ENCODE measurements around the gene SLC44A2.
A peak's percentile ranks its signal among the peaks of the same experiment; 100 is the strongest.

SLC44A2 gene

GRCh38 chr19:10625003-10625761 is at the start of gene SLC44A2:
TSS of gene SLC44A2 (plus strand) at chr19:10625553. CDS start at chr19:10625634, 81 bp downstream.
- no peak for DNase-seq

- DNase-seq = no peak
Measured at GRCh38 chr19:10577951-10578350, 47.4 kb upstream of the SLC44A2 start.

- DNase-seq = peak; percentile 89
Measured at GRCh38 chr19:10580979-10581631, 44.2 kb upstream of the SLC44A2 start.

GRCh38 chr19:10582091-10582490 is 43.3 kb upstream of the SLC44A2 start:
- DNase-seq = no peak

GRCh38 chr19:10583036-10583776 is 42.1 kb upstream of the SLC44A2 start:
- no peak for DNase-seq

- no peak for DNase-seq
Measured at GRCh38 chr19:10586396-10586795, 39.0 kb upstream of the SLC44A2 start.

DNA sequence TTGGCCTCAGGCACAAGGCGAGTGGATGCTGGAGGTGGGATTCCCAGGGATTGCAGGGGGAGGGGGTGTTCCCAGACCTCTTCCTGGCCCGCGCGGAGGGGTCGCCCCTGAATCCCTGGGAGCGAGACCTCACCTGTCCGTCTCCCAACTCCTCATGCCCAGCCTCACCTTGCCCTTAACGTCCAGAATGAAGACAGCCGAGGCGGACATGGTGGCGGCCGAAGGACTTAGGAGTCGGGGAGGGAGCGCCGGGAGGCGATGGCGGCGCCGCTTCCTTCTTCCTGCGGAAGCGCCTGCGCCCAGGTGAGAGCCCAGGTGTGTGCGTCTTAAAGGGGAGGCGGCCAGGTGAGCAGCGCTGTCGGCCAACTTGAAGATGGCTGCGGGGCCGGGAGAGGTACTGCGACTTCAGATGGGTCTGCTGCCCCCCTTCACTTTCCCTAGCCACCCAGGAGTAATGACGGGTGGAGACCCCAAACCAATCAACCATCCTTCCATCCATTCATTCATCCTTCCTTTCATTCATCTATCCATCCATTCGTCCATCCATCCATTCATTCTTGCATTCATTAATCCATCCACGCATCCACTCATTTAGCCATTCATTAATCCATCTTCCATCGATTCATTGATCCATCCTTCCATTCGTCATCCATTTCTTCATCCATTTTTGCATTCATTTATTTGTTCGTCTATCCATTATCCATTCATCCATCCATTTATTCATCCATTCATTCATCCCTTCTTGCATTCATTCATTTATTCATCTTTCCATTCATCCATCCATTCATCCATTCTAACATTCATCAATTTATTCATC is 38.1 kb upstream of the SLC44A2 start, which contains the start of gene AP1M2:
Gene AP1M2, minus strand, starts transcription at position 291 of the 817 bp plus-strand sequence. Its CDS starts 81 bp downstream, at position 210.
- DNase-seq = peak; percentile 60

DNA sequence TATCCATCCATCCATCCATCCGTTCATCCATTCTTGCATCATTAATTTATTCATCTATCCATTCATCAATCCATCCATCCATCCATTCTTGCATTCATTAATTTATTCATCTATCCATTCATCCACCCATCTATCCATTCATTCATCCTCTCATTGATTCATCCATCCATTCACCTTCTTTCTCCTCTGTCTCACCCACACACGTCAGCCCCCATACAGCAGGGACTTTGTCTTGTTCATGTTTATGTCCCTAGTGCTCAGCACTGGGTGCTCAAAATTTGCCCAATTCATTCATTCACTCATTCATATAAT is 37.6 kb upstream of the SLC44A2 start:
- no peak for DNase-seq

DNA sequence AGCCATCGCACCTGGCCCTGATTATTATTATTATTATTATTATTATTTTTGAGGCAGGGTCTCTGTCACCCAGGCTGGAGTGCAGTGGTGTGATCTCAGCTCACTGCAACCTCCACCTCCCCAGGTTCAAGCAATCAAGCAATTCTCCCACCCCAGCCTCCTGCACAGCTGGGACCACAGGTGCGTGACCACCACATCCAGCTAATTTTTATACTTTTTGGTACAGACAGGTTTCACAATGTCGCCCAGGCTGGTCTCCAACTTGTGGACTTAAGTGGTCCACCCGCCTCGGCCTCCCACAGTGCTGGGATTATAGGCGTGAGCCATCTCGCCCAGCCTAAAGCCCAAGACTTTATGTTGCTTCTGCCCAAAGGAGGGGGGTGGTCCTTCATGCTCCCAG is 32.2 kb upstream of the SLC44A2 start:
- no peak for DNase-seq

DNA sequence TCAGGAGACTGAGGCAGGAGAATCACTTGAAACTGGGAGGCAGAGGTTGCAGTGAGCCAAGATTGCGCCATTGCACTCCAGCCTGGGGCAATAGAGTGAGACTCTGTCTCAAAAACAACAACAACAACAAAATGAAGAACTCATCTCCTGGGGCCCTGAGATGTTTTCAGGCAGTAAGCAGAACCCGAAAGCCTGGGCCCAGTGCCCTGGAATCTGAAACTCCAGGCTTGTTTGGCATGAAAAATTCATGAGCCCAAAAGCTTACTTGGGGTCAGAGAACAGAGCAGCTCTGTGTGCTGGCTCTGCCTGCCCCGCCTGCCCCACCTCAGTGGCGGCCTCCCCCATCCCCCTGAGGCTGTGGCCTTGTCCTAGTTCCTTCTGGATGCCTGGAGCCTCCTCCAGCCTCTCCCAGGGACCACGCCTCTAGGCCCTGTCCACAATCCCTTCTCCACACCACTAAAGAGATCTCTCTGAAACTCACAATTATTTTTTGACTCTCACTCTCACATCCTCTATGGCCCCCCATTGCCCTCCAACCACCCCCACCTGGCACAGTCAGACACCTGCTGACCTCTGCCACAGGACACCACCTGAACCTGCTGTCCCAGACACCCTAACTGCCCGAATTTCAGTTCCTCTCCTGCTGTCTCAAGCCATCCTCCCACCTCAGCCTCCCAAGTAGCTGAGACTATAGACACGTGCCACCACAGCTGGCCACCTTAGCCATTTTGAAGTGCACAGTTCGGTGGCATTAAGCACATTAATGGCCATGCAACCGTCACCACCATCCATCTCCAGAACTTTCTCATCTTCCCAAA is 31.3 kb upstream of the SLC44A2 start:
- DNase-seq = no peak

GRCh38 chr19:10600149-10600548 is 25.2 kb upstream of the SLC44A2 start:
- no peak for DNase-seq

- no peak for DNase-seq
Measured at GRCh38 chr19:10601999-10602329, 23.4 kb upstream of the SLC44A2 start.

- DNase-seq = peak; percentile 53
Measured at GRCh38 chr19:10602330-10603083, 22.8 kb upstream of the SLC44A2 start.

GRCh38 chr19:10603084-10603872 is 22.1 kb upstream of the SLC44A2 start:
- DNase-seq = no peak

DNA sequence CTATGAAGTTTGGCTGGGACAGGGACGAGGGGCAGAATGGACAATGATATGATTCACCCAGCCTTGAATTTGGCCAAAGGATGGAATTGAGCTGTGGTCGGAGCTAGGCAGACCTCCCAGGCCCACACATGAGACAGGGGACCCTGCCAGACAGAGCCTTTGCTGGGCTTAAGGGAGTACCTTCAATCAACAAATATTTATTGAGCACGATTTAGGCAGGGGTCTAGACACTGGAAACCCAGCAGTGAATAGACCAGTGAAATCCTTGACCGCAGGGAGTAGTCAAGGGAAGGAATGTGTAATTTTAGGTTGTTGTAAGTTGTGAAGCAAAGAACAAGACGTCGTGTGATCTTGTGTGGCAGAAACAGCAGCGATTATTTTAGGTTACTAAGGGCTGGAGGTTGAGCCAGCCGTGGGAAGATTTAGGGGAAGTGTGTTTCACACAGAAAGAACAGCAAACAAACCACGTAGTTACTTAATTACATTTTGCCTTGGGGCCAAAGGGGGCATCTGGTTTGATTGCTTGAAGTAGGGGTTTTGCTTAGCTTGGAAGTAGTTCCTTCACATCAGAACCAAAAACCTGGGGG is 21.4 kb upstream of the SLC44A2 start:
- no peak for DNase-seq

DNA sequence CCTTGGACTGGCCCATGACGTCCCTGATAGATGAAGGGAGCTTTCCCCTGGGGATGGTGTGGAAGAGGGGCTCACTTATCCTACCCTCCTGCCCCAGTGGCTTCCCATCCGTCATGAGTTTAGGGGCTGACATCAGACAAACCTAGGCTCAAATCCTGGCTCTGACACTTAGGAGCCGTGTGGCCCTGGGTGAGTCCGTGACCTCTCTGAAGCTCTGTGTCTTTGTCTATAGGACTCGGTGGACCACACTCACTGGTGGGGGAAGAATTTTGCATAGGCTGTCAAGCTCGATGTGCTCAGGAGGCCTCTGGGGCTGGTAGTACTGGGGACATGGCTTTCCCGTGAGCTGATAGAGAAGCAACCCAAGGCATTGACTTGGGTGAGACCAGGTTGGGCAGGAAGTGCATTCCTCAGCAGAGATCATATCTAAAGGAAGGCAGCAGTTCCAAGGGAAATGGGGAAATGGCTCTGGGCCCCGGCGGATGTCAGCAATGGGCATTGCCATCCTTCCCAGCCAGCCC is 20.8 kb upstream of the SLC44A2 start:
- DNase-seq = no peak

DNA sequence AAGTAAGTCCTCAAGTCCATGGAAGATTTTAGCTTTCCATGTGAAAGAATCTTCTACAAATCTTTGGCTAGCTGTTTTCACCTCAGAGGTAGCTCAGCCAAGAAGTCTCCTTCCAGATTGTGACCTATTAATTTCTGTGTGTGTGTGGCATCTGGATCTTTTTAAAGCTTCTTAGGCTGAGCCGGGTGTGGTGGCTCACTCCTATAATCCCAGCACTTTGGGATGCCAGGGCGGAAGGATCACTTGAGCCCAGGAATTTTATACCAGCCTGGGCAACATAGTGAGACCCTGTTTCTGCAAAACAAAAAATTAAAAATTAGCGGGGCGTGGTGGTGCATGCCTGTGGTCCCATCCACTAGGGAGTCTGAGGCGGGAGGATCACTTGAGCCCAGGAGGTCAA is 13.4 kb upstream of the SLC44A2 start:
- no peak for DNase-seq

DNA sequence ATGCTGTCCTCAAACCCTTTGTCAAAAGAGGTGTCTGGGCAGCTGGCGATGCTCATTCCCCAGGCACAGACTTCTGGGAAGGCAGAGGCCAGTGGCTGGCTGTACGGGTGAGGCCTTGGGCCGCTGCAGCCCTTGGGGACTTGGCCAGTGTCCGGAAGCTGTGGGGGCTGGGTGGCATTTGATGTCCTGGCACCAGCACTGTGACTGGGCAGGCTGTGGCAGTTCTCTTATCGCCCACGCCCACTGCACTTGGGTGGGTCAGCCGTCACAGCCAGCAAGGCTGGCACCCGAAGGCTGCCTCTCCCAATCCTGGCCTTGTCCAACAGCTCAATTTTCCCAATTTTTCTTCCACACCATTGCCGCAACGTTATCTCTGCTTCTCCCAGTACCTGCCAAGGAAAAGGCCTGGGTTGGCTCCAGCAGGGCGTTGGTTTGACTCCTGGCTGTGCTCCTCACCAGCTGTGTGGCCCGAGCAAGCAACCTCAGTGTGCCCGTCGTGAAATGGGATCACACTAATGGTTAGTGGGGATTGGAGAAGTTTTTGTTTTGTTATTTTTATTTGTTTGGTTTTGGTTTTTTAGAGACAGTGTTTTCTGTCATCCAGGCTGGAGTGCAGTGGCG is 12.7 kb upstream of the SLC44A2 start:
- no peak for DNase-seq

DNA sequence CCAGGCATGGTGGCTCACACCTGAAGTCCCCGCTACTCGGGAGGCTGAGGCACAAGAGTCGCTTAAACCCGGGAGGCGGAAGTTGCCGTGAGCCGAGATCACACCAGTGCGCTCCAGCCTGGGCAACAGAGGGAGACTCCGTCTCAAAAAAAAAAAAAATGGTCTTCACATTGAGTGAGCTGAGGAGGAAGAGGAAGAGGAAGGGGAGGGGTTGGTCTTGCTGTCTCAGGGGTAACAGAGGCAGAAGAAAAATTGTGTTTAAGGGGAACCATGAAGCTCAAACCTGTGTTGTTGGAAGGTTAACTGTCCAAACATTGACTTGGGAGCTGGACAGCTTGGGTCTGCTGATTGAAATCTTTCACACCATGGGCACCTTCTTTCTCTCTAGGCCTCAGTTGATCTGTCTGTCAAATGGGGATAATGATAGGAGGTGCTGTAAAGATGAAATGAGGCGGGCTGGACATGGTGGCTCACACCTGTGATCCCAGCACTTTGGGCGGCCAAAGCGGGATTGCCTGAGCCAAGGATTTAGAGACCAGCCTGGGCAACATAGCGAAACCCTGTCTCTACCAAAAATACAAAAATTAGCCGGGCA is 9.8 kb upstream of the SLC44A2 start:
- no peak for DNase-seq

All from NCI-H2171 treated with DMSO at 0.1 percent for 48 hours (cell line).